Liver (tissue), 3 donors: Measurements from ENCODE around the gene SYCP2.

Source experiments
- EGR1 ChIP-seq, 2 donors: IDR thresholded peaks; 2 replicates each; pipeline ENCODE4 v1.6.1; 2016 to 2018; ENCODE audit warnings: antibody characterized with exemption in 2 of 2, low read depth in 2 of 2
- GABPA ChIP-seq, 2 donors: IDR thresholded peaks in 1 of 2; conservative IDR thresholded peaks in 1 of 2; 2 replicates each; pipeline ENCODE4 v1.6.1; 2016; ENCODE audit warnings: antibody characterized with exemption in 2 of 2, mild to moderate bottlenecking in 1 of 2, moderate library complexity in 1 of 2
- RAD21 ChIP-seq, 2 donors: IDR thresholded peaks; 2 replicates each; pipeline ENCODE4 v1.6.1; 2016; ENCODE audit warnings: antibody characterized with exemption in 2 of 2, mild to moderate bottlenecking in 2 of 2
- SP1 ChIP-seq: IDR thresholded peaks from 2 replicates; pipeline ENCODE4 v1.6.1; 2018; ENCODE audit warnings: antibody characterized with exemption, mild to moderate bottlenecking
- YY1 ChIP-seq: IDR thresholded peaks from 2 replicates; pipeline ENCODE4 v1.6.1; 2016; ENCODE audit warnings: antibody characterized with exemption, mild to moderate bottlenecking
- TF ChIP-seq, protein P1 (sequence below): fragments of 150-350 bp; IDR thresholded peaks from 2 replicates; pipeline ENCODE4 v1.5.1; 2017; ENCODE audit warnings: improper control_type of control experiment, low read depth, low read length; ENCODE audit not compliant: missing input control
- TF ChIP-seq, protein P2 (sequence below): IDR thresholded peaks from 2 replicates; pipeline ENCODE4 v1.6.1; 2016; ENCODE audit warnings: antibody characterized with exemption, mild to moderate bottlenecking
- TF ChIP-seq, protein P3 (sequence below): IDR thresholded peaks from 2 replicates; pipeline ENCODE4 v1.6.1; 2016; ENCODE audit warnings: antibody characterized with exemption
- donor health status: healthy.
- donor health status: healthy.

GRCh38 chr20:59835448-59836395 lies 97.7 kb downstream of the SYCP2 start:
- TF ChIP-seq, protein P1, sequence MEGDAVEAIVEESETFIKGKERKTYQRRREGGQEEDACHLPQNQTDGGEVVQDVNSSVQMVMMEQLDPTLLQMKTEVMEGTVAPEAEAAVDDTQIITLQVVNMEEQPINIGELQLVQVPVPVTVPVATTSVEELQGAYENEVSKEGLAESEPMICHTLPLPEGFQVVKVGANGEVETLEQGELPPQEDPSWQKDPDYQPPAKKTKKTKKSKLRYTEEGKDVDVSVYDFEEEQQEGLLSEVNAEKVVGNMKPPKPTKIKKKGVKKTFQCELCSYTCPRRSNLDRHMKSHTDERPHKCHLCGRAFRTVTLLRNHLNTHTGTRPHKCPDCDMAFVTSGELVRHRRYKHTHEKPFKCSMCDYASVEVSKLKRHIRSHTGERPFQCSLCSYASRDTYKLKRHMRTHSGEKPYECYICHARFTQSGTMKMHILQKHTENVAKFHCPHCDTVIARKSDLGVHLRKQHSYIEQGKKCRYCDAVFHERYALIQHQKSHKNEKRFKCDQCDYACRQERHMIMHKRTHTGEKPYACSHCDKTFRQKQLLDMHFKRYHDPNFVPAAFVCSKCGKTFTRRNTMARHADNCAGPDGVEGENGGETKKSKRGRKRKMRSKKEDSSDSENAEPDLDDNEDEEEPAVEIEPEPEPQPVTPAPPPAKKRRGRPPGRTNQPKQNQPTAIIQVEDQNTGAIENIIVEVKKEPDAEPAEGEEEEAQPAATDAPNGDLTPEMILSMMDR: no peak
- TF ChIP-seq, protein P2, sequence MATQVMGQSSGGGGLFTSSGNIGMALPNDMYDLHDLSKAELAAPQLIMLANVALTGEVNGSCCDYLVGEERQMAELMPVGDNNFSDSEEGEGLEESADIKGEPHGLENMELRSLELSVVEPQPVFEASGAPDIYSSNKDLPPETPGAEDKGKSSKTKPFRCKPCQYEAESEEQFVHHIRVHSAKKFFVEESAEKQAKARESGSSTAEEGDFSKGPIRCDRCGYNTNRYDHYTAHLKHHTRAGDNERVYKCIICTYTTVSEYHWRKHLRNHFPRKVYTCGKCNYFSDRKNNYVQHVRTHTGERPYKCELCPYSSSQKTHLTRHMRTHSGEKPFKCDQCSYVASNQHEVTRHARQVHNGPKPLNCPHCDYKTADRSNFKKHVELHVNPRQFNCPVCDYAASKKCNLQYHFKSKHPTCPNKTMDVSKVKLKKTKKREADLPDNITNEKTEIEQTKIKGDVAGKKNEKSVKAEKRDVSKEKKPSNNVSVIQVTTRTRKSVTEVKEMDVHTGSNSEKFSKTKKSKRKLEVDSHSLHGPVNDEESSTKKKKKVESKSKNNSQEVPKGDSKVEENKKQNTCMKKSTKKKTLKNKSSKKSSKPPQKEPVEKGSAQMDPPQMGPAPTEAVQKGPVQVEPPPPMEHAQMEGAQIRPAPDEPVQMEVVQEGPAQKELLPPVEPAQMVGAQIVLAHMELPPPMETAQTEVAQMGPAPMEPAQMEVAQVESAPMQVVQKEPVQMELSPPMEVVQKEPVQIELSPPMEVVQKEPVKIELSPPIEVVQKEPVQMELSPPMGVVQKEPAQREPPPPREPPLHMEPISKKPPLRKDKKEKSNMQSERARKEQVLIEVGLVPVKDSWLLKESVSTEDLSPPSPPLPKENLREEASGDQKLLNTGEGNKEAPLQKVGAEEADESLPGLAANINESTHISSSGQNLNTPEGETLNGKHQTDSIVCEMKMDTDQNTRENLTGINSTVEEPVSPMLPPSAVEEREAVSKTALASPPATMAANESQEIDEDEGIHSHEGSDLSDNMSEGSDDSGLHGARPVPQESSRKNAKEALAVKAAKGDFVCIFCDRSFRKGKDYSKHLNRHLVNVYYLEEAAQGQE: no peak
- TF ChIP-seq YY1: no peak
- TF ChIP-seq RAD21 (IDR thresholded peaks at IDR 0.05): no peak
- no peak for TF ChIP-seq SP1
- TF ChIP-seq, protein P3, sequence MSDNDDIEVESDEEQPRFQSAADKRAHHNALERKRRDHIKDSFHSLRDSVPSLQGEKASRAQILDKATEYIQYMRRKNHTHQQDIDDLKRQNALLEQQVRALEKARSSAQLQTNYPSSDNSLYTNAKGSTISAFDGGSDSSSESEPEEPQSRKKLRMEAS: no peak
- no peak for TF ChIP-seq EGR1 (IDR thresholded peaks at IDR 0.05; ENCODE audit: low read depth in 2 of 2)
- TF ChIP-seq GABPA (IDR thresholded peaks at IDR 0.05 in 1 of 2, conservative IDR thresholded peaks at IDR 0.05 in 1 of 2): no peak
